Prostate gland (tissue), 2 donors: ENCODE measurements around the gene RELL1.

Experiments used
- POLR2A ChIP-seq: fragments of 450-650 bp; IDR thresholded peaks from one replicate; pipeline ENCODE4 v1.6.1; 2016; ENCODE audit warnings: antibody characterized with exemption, mild to moderate bottlenecking
- TF ChIP-seq, protein P1 (sequence below), 4 experiments: fragments of 200-600 bp in 2 of 4; fragments of 450-650 bp in 2 of 4; sonication (generic) in 2 of 4; IDR thresholded peaks; 1 replicate in 3 of 4; 2 replicates in 1 of 4; pipeline ENCODE4 v1.5.1; 2016 to 2019; ENCODE audit warnings: antibody characterized with exemption in 4 of 4, mild to moderate bottlenecking in 2 of 4, moderate library complexity in 2 of 4

DNA sequence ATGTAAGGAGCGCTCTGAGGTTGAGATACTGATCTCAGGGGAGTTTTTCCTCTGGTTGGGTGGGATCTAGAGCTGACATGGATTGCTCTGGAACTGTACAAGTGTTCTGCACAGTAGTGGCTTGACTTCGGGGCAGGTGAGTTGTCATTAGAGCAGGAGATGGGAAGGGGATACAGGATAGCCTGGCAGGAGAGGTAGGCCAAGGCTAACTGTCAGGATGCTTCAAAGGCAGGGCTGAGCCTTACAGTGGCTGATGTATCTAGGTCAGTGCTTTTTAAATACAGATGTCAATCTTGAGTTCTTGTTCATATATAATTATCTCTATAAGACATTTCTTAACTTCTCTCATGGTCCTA, 43.5 kb upstream of the RELL1 start:
- TF ChIP-seq, protein P1, sequence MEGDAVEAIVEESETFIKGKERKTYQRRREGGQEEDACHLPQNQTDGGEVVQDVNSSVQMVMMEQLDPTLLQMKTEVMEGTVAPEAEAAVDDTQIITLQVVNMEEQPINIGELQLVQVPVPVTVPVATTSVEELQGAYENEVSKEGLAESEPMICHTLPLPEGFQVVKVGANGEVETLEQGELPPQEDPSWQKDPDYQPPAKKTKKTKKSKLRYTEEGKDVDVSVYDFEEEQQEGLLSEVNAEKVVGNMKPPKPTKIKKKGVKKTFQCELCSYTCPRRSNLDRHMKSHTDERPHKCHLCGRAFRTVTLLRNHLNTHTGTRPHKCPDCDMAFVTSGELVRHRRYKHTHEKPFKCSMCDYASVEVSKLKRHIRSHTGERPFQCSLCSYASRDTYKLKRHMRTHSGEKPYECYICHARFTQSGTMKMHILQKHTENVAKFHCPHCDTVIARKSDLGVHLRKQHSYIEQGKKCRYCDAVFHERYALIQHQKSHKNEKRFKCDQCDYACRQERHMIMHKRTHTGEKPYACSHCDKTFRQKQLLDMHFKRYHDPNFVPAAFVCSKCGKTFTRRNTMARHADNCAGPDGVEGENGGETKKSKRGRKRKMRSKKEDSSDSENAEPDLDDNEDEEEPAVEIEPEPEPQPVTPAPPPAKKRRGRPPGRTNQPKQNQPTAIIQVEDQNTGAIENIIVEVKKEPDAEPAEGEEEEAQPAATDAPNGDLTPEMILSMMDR (IDR thresholded peaks at IDR 0.05): no peak
- TF ChIP-seq POLR2A: no peak
